VCaP (cell line): ENCODE data around the gene EPB41L1.

ENCODE experiments used
- H3K27ac ChIP-seq: fragments of 450-650 bp; 2 replicates; pipeline ENCODE4 v1.5.1; 2017
- TF ChIP-seq, protein P1 (sequence below): fragments of 450-650 bp; conservative IDR thresholded peaks from 2 replicates; pipeline ENCODE4 v1.5.1; 2017; ENCODE audit warnings: mild to moderate bottlenecking, moderate library complexity

The EPB41L1 gene

DNA sequence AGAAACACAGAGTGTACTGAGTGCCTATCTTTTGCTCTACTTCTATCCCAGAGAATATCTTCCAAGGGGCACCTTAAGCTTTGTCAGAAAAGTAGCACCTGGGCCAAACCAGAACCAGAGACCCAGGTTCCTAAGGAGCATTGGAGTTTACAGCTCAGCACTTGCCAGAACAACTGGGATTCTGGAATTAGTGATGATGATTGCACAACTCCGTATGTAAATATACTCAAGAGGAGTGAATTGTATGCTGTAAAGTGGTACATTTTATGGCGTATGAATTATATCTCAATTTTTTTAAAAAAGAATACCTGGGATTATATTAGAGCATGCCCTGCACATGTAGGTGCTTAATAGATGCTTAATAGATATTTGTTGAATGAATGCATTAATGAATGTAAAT is 36.2 kb upstream of the EPB41L1 start:
- H3K27ac ChIP-seq, result no peak overlapping the region
- TF ChIP-seq, protein P1, sequence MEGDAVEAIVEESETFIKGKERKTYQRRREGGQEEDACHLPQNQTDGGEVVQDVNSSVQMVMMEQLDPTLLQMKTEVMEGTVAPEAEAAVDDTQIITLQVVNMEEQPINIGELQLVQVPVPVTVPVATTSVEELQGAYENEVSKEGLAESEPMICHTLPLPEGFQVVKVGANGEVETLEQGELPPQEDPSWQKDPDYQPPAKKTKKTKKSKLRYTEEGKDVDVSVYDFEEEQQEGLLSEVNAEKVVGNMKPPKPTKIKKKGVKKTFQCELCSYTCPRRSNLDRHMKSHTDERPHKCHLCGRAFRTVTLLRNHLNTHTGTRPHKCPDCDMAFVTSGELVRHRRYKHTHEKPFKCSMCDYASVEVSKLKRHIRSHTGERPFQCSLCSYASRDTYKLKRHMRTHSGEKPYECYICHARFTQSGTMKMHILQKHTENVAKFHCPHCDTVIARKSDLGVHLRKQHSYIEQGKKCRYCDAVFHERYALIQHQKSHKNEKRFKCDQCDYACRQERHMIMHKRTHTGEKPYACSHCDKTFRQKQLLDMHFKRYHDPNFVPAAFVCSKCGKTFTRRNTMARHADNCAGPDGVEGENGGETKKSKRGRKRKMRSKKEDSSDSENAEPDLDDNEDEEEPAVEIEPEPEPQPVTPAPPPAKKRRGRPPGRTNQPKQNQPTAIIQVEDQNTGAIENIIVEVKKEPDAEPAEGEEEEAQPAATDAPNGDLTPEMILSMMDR, result no peak

DNA sequence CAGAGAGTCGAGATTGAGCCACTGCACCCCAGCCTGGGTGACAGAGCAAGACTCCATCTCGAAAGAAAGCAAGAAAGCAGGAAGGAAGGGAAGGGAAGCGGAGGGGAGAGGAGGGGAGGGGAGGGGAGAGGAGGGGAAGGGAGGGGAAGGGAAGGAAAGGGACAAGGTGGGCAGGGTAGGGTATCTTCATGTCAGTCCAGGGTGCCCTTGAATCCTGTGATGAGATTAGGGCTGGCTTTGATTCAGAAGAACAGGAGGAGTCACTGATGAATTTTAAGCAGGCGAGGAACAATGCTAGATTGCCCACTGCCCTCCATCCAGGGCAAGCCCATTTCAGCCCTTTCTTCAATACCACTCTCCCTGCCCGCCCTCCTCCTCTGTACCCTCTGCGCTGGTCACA is 35.0 kb upstream of the EPB41L1 start:
- no peak overlapping the region for H3K27ac ChIP-seq
- TF ChIP-seq, protein P1, result no peak

GRCh38 chr20:36120241-36120640 is 34.3 kb upstream of the EPB41L1 start:
- no peak overlapping the region for H3K27ac ChIP-seq
- TF ChIP-seq, protein P1, result no peak

GRCh38 chr20:36120991-36121390 is 33.5 kb upstream of the EPB41L1 start:
- H3K27ac ChIP-seq, result no peak overlapping the region
- TF ChIP-seq, protein P1, result no peak

- TF ChIP-seq, protein P1, result no peak
- peak overlapping the region; percentile 65 for H3K27ac ChIP-seq
These were observed 32.3 kb upstream of the EPB41L1 start for GRCh38 chr20:36121981-36122930.

DNA sequence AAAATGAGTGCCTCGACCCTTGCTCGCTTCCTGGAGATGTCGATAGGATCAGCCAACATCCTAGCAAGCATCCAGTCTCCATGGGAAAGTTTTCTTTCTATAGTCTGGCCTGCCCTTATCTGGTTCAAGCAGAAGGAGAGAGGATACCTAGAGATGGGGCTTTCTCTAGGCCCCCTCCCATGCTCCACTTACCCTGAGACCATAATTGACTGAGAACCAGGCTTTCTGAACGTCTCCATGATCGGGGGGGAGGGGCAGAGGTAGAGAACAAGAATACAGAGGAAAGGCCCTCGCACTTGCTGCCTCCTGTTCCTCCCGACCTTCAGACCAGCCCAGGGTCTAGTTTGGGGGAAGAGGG is 31.6 kb upstream of the EPB41L1 start:
- TF ChIP-seq, protein P1, result no peak
- peak overlapping the region; percentile 65; the same call in 1 of the 2 replicates for H3K27ac ChIP-seq

DNA sequence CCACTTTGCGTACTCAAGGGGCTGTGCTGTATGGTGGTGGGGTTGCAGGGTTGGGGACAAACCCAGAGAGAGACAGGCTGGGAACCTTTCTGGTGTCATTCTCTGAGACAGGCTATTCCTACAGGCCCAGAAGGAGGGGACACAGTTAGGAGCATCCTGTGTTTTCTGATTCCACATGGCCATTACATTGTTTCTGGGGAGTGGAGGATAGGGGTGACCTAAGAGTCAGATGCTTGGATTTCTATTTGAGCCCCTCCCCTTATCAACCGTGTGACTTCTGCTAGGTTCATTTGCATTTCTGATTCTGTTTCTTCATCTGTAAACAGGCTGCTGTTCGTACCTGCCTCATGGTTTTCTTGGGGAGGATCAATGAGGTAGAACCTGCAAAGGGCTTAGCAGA is 29.4 kb upstream of the EPB41L1 start:
- TF ChIP-seq, protein P1, result no peak
- no peak overlapping the region for H3K27ac ChIP-seq
